HG03039 (cell line): ENCODE data around the gene KCTD4.
"Not testable (repeated sequence)": the region's sequence is repeated elsewhere in the genome, so short reads cannot be mapped to it uniquely, and the experiment has no call there.

Experiments used
- ATAC-seq: cut with Tn5 transposase; IDR thresholded peaks from one replicate; pipeline ENCODE4 v1.9.1; 2021; ENCODE audit warnings: mild to moderate bottlenecking, moderate library complexity; ENCODE audit not compliant: unreplicated experiment

KCTD4 gene

GRCh38 chr13:45216193-45216592, 15.3 kb upstream of the KCTD4 start:
- no peak for ATAC-seq

GRCh38 chr13:45215392-45216077, 14.7 kb upstream of the KCTD4 start:
- ATAC-seq, result no peak

GRCh38 chr13:45209229-45209628, 8.4 kb upstream of the KCTD4 start:
- no peak for ATAC-seq

- no peak for ATAC-seq
Observed at GRCh38 chr13:45208132-45208531, 7.3 kb upstream of the KCTD4 start.

- no peak for ATAC-seq
Observed at GRCh38 chr13:45207319-45207718, 6.5 kb upstream of the KCTD4 start.

GRCh38 chr13:45206340-45206739, 5.5 kb upstream of the KCTD4 start:
- ATAC-seq, result peak; percentile 57

GRCh38 chr13:45205124-45205523, 4.3 kb upstream of the KCTD4 start:
- ATAC-seq, result no peak

DNA sequence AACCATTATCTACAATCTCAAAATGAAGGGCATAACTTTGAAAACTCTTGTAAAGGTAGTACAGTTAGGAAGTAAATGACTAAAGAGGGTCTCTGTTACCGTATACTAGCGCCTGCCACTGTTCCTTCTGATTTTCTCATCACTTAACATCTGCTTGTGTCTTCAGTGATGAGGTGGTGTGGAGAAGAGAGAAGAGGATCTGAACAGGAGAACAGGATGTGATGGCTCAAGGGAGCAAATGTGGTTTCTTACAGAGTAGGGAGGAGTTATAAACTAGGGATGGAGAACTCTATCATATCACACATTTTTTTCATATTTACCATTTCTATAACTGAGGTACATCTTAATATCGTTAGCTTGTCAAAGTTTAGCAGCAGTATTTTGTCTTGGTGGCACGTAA, 1.1 kb downstream of the KCTD4 start:
- ATAC-seq, result no peak

- ATAC-seq, result no peak
Observed at GRCh38 chr13:45198924-45199323, 1.9 kb downstream of the KCTD4 start.

DNA sequence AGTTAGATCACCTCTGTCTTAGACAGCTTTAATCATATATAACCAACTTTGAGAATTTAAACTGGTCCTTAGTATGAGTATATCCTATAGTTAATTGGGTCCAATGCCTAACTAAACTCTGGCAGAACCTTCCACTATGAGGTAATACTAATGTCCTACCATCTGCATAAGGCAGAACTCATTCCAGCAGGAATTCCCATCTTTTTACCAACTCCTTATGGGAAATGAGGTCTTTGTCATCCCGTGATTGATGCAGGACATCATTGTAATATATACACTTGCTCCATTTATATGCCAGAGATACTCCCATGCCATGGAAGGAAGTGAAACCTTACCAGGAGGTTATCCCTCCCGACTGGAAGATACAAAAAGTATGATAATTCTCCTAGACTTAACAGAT, 2.8 kb downstream of the KCTD4 start:
- ATAC-seq, result no peak

DNA sequence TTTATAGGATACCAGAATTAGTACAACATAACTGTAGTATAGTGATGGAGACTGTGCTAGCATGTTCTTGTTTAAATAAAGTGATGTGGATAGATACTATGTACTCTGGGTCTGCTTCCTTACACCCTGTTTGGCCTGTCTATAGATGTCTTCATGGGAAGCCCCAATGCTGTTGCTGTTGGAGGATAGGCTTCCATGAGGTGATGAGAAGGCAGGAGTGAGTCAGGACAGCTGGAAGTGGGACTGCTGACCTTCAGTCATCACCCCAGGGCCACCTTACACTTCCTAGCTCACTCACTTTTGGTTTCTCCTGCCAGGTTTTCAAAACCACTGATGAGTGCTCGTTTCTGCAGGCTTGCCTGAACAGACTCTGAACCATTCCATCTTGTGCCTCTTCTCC, 4.2 kb downstream of the KCTD4 start:
- ATAC-seq, result no peak

DNA sequence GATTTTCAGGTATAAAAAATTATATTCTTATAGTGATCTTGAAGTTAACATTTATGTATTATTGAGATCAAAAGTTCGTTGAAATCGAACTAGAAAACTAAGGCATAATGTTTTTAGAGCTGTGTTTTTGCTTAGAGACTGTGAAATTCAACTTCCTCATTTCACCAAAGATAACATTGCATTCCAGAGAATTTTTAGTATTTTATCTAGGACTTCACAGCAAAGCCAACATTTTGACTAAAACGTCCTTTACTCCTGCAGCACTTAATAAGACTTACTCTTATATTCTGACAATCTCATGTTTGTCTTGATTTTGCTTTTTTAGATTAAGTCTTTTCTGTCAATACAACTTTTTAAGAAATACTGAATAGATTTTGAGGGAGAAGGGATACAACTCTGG, 4.7 kb downstream of the KCTD4 start:
- no peak for ATAC-seq

GRCh38 chr13:45195421-45195820, 5.4 kb downstream of the KCTD4 start:
- no peak for ATAC-seq

- no peak for ATAC-seq
Observed at GRCh38 chr13:45194081-45194939, 6.5 kb downstream of the KCTD4 start.

- no peak for ATAC-seq
Observed at GRCh38 chr13:45191874-45192273, 9.0 kb downstream of the KCTD4 start.

DNA sequence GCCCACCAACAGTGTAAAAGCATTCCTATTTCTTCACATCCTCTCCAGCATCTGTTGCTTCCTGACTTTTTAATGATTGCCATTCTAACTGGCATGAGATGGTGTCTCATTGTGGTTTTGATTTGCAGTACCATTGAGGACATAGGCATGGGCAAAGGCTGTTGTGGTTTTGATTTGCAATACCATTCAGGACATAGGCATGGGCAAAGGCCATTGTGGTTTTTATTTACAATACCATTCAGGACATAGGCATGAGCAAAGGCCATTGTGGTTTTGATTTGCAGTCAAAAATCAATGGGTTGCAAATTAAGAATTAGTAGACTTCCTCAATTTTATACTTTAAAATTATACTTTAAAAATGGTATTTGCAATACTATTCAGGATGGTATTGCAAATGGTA, 11.3 kb downstream of the KCTD4 start:
- ATAC-seq, result not testable (repeated sequence)

DNA sequence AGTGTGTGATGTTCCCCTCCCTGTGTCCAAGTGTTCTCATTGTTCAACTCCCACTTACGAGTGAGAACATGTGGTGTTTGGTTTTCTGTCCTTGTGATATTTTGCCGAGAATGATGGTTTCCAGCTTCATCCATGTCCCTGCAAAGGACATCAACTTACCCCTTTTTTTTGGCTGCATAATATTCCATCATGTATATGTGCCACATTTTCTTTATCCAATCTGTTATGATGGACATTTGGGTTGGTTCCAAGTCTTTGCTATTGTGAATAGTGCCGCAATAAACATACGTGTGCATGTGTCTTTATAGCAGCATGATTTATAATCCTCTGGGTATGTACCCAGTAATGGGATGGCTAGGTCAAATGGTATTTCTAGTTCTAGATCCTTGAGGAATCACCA, 11.8 kb downstream of the KCTD4 start:
- not testable (repeated sequence) for ATAC-seq

DNA sequence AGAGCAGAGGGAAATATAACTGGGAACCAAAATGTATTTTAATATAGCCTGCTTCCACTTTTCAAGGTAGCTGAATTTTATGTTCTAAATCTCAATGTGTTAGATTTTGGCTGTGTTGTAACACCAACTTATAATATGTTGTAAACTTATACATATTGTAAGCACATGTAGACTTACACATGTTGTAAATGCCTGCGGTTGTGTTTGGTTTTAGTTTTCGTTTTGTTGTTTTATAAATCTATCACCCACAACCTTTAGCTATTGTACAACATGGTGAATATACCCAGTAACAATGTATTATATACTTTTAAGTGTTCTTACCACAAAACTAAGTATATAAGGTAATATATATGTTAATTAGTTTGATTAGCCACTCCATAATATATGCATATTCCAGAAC, 15.6 kb downstream of the KCTD4 start:
- ATAC-seq, result no peak

DNA sequence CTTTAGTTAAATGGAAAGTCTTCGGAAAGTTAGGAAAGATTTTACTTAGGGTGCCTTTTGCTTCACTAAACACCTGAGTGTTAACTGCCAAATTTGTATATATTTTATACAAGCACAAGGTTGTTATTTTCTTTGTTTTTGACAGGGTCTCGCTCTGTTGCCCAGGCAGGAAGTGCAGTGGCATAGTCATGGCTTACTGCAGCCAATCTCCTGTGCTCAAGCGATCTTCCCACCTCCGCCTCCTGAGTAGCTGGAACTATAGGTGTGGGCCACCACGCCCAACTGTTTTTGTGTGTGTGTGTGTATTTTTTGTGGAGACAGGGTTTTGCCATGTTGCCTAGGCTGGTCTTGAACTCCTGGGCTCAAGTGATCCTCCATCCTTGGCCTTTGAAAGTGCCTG, 16.2 kb downstream of the KCTD4 start:
- no peak for ATAC-seq

DNA sequence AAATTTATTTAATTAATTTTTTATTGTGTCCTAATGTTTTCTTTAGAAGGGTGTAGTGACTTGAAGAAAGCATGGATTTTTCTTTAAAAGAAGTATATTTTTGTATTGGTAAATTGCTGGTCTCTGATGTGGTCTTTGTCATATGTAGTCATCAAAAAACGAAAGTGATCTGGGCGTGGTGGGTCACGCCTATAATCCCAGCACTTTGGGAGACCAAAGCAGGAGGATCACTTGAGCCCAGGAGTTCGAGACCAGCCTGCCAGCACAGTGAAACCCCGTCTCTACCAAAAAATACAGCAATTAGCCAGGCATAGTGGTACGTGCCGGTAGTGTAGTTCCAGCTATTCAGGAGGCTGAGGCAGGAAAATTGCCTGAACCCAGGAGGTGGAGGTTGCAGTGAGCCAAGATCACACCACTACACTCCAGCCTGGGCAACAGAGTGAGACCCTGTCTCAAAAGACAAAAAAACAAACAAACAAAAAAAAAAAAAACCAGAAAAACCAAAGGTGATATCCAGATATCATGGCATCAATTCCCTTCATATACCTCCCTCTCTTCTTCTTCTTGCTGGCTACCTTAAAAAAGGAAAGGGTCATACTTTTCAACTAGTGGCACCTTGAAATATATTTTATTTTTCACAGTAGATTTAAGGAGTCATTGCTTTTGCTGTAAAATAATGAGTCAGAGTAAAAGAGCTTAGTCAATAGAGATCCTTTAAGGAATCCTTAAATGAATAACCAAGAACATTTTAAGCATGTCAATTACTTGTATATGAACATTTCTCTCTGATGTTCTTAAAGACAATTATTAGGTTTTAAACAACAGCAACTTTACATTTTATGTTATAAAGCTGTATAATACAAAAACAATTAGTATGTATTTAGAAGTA, 19.9 kb downstream of the KCTD4 start:
- ATAC-seq, result no peak

DNA sequence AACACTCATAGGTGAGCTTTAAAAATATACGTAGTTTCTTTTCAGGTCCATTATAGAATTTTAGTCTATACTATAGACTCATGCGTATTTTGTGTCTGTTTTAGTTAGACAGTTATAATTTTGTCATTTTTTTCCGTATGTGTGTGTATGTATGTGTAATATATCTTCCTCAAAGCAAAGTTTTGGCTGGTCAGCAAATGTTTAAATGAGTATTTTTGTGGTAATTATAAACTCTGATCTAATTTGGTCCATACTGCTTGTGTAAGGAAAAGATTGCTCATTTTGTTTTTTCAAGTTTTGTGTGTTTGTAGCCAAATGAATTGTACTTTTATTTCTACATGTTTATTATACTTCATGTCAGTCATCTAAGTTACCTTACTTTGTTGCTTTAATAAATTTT, 20.5 kb downstream of the KCTD4 start:
- no peak for ATAC-seq
